ENCODE data around the gene TMEM255A.

TMEM255A gene

DNA sequence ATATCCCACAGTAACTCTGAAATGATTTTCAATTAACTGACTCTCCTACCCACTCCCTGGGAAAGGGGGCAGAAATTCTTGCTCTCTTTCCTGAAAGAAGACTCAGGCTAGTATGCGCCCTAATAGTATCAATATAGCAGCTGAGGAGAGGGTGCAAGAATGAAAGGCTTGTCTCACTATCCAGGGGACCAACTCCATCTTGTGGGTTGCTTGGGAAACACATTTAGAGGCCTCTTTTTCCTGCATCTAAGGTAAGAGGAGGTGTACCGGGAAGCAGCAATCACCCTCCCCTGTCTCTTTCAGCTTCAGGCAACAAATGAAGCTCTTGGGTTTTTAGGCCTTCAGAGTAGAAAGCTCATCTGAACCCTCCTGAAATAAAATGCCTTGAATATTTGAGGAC, 11.3 kb downstream of the TMEM255A start:
- DNase-seq (ENCODE audit: low spot score in 2 of 2): no peak
- H3K4me1 ChIP-seq: no peaks in the 10 kb centered on the region
- in situ Hi-C loops (cut with MboI; ENCODE audit: low sequenced_read_pairs): no loop called here
- no peak overlapping the region for H3K4me3 ChIP-seq
- H3K27me3 ChIP-seq (ENCODE audit: low read depth): no peaks in the 10 kb centered on the region
- H3K36me3 ChIP-seq (replicated peaks): no peaks in the 10 kb centered on the region
- no peaks in the 10 kb centered on the region for H3K9me3 ChIP-seq

DNA sequence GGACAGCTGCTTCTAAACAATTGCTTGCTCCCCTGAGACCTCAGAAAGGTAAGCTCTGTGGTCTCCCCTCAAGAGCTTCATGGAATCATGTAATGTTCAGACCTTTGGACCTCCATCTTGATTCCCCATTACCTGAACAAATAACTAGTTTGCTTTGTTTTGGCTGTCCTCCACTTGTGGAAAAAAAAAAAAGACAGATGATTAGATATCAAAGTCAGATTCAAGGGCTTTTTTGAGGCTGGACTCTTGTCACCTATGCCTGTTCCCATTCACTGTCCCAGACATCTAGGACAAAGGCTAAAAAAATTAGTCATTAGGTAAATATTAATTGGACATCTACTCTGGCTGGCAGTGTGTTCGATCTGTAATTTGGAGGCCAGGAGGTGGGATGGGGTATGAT, 13.3 kb downstream of the TMEM255A start:
- Histone ChIP-seq H3K27me3 (ENCODE audit: low read depth) (no peaks in the 10 kb centered on the region), H3K4me3 (no peak overlapping the region), H3K4me1 (no peaks in the 10 kb centered on the region), H3K36me3 (replicated peaks) (no peaks in the 10 kb centered on the region), H3K9me3 (no peaks in the 10 kb centered on the region)
- in situ Hi-C loops (cut with MboI; ENCODE audit: low sequenced_read_pairs): no loop called here
- DNase-seq (ENCODE audit: low spot score in 2 of 2): no peak

- DNase-seq (ENCODE audit: low spot score in 2 of 2): no peak
- H3K4me3 ChIP-seq: no peak overlapping the region
- H3K9me3 ChIP-seq: no peaks in the 10 kb centered on the region
- in situ Hi-C loops (cut with MboI; ENCODE audit: low sequenced_read_pairs): no loop called here
- H3K27me3 ChIP-seq (ENCODE audit: low read depth): no peaks in the 10 kb centered on the region
- no peaks in the 10 kb centered on the region for H3K36me3 ChIP-seq (replicated peaks)
- no peaks in the 10 kb centered on the region; the same call in 1 of the 2 replicates for H3K4me1 ChIP-seq
These were observed 16.6 kb downstream of the TMEM255A start for GRCh38 chrX:120294651-120295050.

GRCh38 chrX:120293015-120293414, 18.2 kb downstream of the TMEM255A start:
- H3K27me3 ChIP-seq (ENCODE audit: low read depth): no peaks in the 10 kb centered on the region
- no peaks in the 10 kb centered on the region for H3K9me3 ChIP-seq
- no peak overlapping the region for H3K4me3 ChIP-seq
- H3K36me3 ChIP-seq (replicated peaks): no peaks in the 10 kb centered on the region
- DNase-seq (ENCODE audit: low spot score in 2 of 2): no peak
- no peaks in the 10 kb centered on the region; the same call in 1 of the 2 replicates for H3K4me1 ChIP-seq
- in situ Hi-C loops (cut with MboI; ENCODE audit: low sequenced_read_pairs): no loop called here

DNA sequence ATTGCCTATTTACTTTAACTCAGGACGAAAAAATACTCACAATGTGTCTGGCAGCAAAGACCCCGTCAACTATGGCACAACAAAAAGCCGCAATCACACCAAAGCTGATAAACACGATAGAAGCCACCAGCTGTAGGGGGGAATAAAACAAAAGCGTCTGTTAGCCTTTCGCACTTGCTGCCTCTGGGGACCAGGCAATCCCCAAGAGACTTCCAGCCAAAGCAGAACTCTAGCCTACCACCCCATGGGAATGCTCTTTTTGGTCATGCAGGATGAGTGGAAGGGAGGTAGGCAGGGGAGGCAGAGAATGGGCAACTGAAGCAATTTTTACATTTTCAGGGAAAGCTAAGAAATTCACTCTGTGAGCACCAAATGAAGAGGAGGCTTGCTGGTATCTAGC, 20.1 kb downstream of the TMEM255A start:
- Histone ChIP-seq H3K9me3 (no peaks in the 10 kb centered on the region), H3K36me3 (replicated peaks) (no peaks in the 10 kb centered on the region), H3K27me3 (ENCODE audit: low read depth) (no peaks in the 10 kb centered on the region), H3K4me3 (no peak overlapping the region), H3K4me1 (no peaks in the 10 kb centered on the region; the same call in 1 of the 2 replicates)
- in situ Hi-C loops (cut with MboI; ENCODE audit: low sequenced_read_pairs): no loop called here
- DNase-seq (ENCODE audit: low spot score in 2 of 2): no peak

DNA sequence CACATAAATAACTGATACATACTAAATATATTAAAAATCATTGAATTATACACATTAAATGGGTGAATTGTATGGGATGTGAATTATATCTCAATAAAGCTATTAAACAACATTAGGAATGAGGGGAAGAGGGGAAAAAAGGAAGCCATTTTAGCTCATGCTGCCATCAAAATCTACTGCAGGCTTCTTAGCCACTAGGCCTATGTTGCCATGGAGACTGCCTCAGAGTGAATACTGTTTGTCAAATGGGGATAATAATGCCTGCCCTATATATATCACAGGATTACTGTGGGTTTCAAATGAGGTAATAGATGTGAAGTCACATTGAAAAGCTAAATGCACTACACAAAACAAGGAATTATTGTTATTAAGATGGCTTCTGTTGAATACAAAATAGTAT, 21.2 kb downstream of the TMEM255A start:
- no peak overlapping the region for H3K4me3 ChIP-seq
- peak in 1 of 2 experiments; percentile 24 for DNase-seq (ENCODE audit: low spot score in 2 of 2)
- H3K9me3 ChIP-seq: no peaks in the 10 kb centered on the region
- no peaks in the 10 kb centered on the region for H3K36me3 ChIP-seq (replicated peaks)
- H3K4me1 ChIP-seq: no peaks in the 10 kb centered on the region; the same call in 1 of the 2 replicates
- no peaks in the 10 kb centered on the region for H3K27me3 ChIP-seq (ENCODE audit: low read depth)
- in situ Hi-C loops (cut with MboI; ENCODE audit: low sequenced_read_pairs): no loop called here

DNA sequence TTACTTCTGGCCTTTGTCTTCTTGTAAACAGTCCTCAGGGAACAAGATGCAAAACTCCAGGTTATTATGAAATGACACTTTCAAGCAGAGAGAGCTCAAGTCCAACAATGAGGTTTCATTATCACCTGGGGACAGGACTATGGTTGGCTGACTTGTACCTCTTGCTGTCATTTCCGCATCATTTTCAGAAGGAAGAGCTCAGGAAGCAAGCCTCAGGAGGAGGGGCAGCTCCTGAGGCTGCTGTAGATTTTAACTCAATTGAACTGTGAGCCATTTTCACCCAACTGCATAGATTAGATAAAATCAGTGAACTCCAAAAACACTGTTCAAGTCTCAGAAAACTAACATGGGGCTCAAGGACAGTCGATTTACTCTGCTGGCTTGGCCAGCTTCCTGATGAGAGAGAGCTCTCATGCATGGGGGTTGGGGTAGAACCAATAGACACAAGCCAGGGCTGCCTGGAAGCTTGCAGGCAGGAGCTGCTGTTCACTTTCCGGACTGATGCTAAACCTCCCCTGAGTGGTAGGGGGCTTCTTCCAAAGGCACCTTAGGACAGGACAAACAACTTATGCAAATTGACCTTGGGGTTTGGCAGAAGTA, 23.6 kb downstream of the TMEM255A start:
- Histone ChIP-seq H3K4me1 (no peaks in the 10 kb centered on the region; the same call in 1 of the 2 replicates), H3K36me3 (replicated peaks) (no peaks in the 10 kb centered on the region), H3K4me3 (no peak overlapping the region), H3K9me3 (no peaks in the 10 kb centered on the region), H3K27me3 (ENCODE audit: low read depth) (no peaks in the 10 kb centered on the region)
- in situ Hi-C loops (cut with MboI; ENCODE audit: low sequenced_read_pairs): no loop called here
- DNase-seq (ENCODE audit: low spot score in 2 of 2): no peak

DNA sequence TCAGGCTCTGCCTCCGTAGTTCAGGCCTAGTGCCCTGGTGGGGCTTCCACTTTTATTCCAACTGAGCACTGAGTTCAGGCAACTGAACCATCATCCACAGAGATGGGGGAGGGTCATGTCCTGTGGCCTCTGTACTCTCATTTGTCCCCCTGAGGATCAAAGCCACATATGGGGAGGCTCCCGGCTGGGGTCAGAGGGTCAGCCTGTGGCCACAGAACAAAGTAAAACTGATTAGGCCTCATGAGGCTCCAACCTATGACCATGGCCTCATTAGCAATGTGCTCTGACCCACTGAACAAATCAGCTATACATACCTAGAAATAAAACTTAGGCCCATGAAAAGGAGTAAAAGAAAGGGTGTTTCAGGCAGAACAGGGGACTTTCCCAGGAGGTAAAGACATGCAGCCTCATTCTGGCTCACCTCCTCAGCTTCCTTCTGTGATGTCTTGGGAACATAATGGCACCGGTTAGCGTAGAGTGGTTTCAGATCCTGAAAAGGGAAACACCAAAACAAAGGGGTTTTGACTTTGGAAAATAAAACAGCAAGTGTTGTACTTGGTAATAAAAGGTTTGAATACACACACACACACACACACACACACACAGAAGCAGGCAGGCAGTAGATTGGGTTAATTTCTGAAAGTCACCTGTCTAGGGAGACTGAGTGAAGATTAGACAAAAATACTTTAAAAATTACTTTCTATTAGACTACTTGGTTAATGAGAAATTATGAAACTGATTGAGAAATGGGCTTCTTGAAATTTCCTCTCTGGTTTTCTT, 24.3 kb downstream of the TMEM255A start:
- Histone ChIP-seq H3K4me1 (no peaks in the 10 kb centered on the region; the same call in 1 of the 2 replicates), H3K36me3 (replicated peaks) (no peaks in the 10 kb centered on the region), H3K9me3 (no peaks in the 10 kb centered on the region), H3K4me3 (no peak overlapping the region), H3K27me3 (ENCODE audit: low read depth) (no peaks in the 10 kb centered on the region)
- DNase-seq (ENCODE audit: low spot score in 2 of 2): no peak
- in situ Hi-C loops (cut with MboI; ENCODE audit: low sequenced_read_pairs): no loop called here

GRCh38 chrX:120282697-120283096, 28.6 kb downstream of the TMEM255A start:
- H3K4me1 ChIP-seq: no peaks in the 10 kb centered on the region
- in situ Hi-C loops (cut with MboI; ENCODE audit: low sequenced_read_pairs): no loop called here
- H3K4me3 ChIP-seq: no peak overlapping the region
- no peaks in the 10 kb centered on the region for H3K9me3 ChIP-seq
- no peaks in the 10 kb centered on the region for H3K27me3 ChIP-seq (ENCODE audit: low read depth)
- no peak for DNase-seq (ENCODE audit: low spot score in 2 of 2)
- no peaks in the 10 kb centered on the region for H3K36me3 ChIP-seq (replicated peaks)

GRCh38 chrX:120281761-120282160, 29.5 kb downstream of the TMEM255A start:
- H3K36me3 ChIP-seq (replicated peaks): no peaks in the 10 kb centered on the region
- no peaks in the 10 kb centered on the region for H3K27me3 ChIP-seq (ENCODE audit: low read depth)
- no peaks in the 10 kb centered on the region for H3K9me3 ChIP-seq
- H3K4me1 ChIP-seq: no peaks in the 10 kb centered on the region
- H3K4me3 ChIP-seq: no peak overlapping the region
- in situ Hi-C loops (cut with MboI; ENCODE audit: low sequenced_read_pairs): no loop called here
- DNase-seq (ENCODE audit: low spot score in 2 of 2): no peak

DNA sequence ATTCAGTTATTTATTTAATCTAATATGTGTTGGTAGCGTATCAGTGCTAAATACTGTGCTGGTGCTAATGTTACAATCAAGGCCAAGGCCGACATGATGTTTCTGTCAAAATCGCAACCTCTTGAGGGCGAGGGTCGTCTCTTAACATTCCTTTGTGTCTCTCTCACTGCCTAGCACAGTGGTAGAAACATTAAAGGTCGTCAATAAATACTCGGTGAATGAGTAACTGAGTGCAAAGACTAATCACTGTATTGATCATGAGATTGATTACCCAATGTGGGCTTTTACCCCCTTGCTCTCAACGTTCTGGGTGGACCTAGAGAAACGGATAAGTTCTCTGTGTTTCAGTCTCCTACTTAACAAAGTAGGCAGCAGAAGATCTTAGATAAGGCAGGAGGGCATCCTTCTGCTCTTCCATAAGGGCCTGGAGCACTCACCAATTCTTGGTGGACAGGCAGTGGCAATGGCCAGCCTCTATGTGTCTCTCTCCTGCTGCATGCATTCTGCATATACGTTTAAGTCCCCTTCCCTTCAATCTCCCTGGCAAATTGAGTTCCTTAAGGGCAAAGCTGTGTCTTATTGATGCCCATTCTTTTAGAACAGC, 30.1 kb downstream of the TMEM255A start:
- Histone ChIP-seq H3K4me1 (no peaks in the 10 kb centered on the region), H3K9me3 (no peaks in the 10 kb centered on the region), H3K27me3 (ENCODE audit: low read depth) (no peaks in the 10 kb centered on the region), H3K36me3 (replicated peaks) (no peaks in the 10 kb centered on the region), H3K4me3 (no peak overlapping the region)
- DNase-seq (ENCODE audit: low spot score in 2 of 2): no peak
- in situ Hi-C loops (cut with MboI; ENCODE audit: low sequenced_read_pairs): no loop called here

GRCh38 chrX:120274958-120275357, 36.3 kb downstream of the TMEM255A start:
- in situ Hi-C loops (cut with MboI; ENCODE audit: low sequenced_read_pairs): no loop called here
- no peak overlapping the region for H3K4me3 ChIP-seq
- no peak for DNase-seq (ENCODE audit: low spot score in 2 of 2)
- no peaks in the 10 kb centered on the region for H3K36me3 ChIP-seq (replicated peaks)
- no peaks in the 10 kb centered on the region for H3K4me1 ChIP-seq
- H3K27me3 ChIP-seq (ENCODE audit: low read depth): no peaks in the 10 kb centered on the region
- no peaks in the 10 kb centered on the region for H3K9me3 ChIP-seq

DNA sequence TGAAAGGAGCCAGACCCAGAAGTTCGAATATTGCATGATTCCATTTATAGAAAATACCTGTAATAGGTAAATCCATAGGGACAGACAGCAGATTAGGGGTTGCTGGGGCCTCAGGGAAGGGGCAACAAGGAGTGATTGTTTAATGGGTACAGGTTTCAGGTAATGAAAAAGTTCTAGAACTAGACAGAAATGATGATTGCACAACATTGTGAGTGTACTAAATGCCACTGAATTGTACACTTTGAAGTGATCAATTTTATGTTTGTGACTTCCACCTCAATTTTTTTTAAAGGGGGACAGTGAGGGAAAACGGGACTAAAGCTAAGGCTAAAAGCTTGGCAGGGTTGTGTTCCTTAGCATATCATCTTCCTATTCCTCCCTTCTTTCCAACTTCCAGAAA, 37.1 kb downstream of the TMEM255A start:
- H3K9me3 ChIP-seq: no peaks in the 10 kb centered on the region
- no peak overlapping the region for H3K4me3 ChIP-seq
- no peaks in the 10 kb centered on the region for H3K4me1 ChIP-seq
- H3K27me3 ChIP-seq (ENCODE audit: low read depth): no peaks in the 10 kb centered on the region
- in situ Hi-C loops (cut with MboI; ENCODE audit: low sequenced_read_pairs): no loop called here
- DNase-seq (ENCODE audit: low spot score in 2 of 2): no peak
- no peaks in the 10 kb centered on the region for H3K36me3 ChIP-seq (replicated peaks)

DNA sequence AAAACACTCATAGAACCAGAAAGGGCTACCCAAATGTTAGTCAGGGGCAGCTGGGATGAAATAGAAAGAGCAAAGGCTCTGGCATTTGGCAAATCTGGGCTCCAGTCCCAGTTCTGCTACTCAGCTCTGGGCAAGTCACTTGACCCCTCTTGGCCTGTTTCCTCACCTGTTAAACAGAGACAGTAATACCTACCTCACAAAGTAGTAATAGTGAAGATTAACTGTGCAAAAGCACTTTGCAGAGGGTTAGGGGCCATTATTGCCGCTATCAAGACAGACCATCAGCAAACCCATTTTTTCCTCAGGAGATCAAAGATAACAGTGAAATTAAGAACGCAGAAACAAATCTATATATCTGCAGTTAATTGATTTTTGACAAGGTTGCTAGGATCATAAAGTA, 40.0 kb downstream of the TMEM255A start:
- no peaks in the 10 kb centered on the region for H3K9me3 ChIP-seq
- no peak overlapping the region for H3K4me3 ChIP-seq
- DNase-seq (ENCODE audit: low spot score in 2 of 2): no peak
- in situ Hi-C loops (cut with MboI; ENCODE audit: low sequenced_read_pairs): no loop called here
- H3K36me3 ChIP-seq (replicated peaks): no peaks in the 10 kb centered on the region
- no peaks in the 10 kb centered on the region for H3K27me3 ChIP-seq (ENCODE audit: low read depth)
- no peaks in the 10 kb centered on the region for H3K4me1 ChIP-seq

Data from HAP-1 (cell line).